Endothelial cell of umbilical vein (primary cell): Measurements from ENCODE around the gene OCA2. TPM values are rescaled to one million over a fixed set of nuclear protein-coding genes. Genes with fewer than 3 reads are reported as not detected.

Experiments
- BruUV-seq: library from RNA; stranded (reverse); fragments of 400-500 nt; replicated peaks from 2 replicates; lab custom pipeline; 2021; lab: Mats Ljungman, UMichigan
- CTCF ChIA-PET: fragments of 300-600, 350-600 bp; sonication (Branson Sonifier 250); formaldehyde crosslinking; loops from one replicate; lab custom pipeline; 2021; ENCODE audit warnings: antibody characterized with exemption, inconsistent platforms; lab: Charles Lee
- POLR2A ChIA-PET: fragments of 300-600, 350-600 bp; sonication (Branson Sonifier 250); formaldehyde crosslinking; loops from one replicate; lab custom pipeline; 2021; ENCODE audit warnings: antibody characterized with exemption, inconsistent platforms; lab: Charles Lee
- DNase-seq: peaks from one replicate; pipeline ENCODE4 v3.0.0-alpha.2; 2011; ENCODE audit warnings: low read depth, low spot score
- FAIRE-seq: peaks from 2 replicates; lab custom pipeline; 2011; peaks lifted over from hg19 to GRCh38; lab: Jason Lieb, UNC
- H2AFZ ChIP-seq: 2 replicates; pipeline ENCODE4 v1.6.0; 2012; ENCODE audit warnings: low read depth, low read length, control low read depth, inconsistent platforms
- H3K27ac ChIP-seq: 2 replicates; pipeline ENCODE4 v1.5.1; 2011; ENCODE audit warnings: low read depth, mild to moderate bottlenecking, control low read depth, low read length, moderate library complexity; ENCODE audit not compliant: insufficient read depth
- H3K27me3 ChIP-seq, 2 experiments: 2 replicates each; pipeline versions ENCODE4 v1.6.0 to v1.6.1; 2011; ENCODE audit warnings: low read length in 2 of 2, mixed read lengths in 1 of 2; ENCODE audit not compliant: control insufficient read depth in 2 of 2, insufficient read depth in 2 of 2
- H3K36me3 ChIP-seq, 2 experiments: 2 replicates in 1 of 2; 3 replicates in 1 of 2; pipeline ENCODE4 v1.5.1; 2011; ENCODE audit warnings: low read length in 2 of 2, mild to moderate bottlenecking in 1 of 2, moderate library complexity in 1 of 2; ENCODE audit not compliant: control insufficient read depth in 2 of 2, insufficient read depth in 2 of 2; ENCODE audit errors: extremely low read depth in 1 of 2
- H3K4me1 ChIP-seq: 3 replicates; pipeline ENCODE4 v1.5.1; 2011; ENCODE audit warnings: mild to moderate bottlenecking, low read length; ENCODE audit not compliant: control insufficient read depth, insufficient read depth; ENCODE audit errors: extremely low read depth
- H3K4me2 ChIP-seq: 2 replicates; pipeline ENCODE4 v1.6.1; 2011; ENCODE audit warnings: low read length, control low read depth, mixed read lengths; ENCODE audit not compliant: insufficient read depth
- H3K4me3 ChIP-seq, 3 experiments: fragments of 200-600 bp in 1 of 3; sonication (generic), shearing (Covaris generic) in 1 of 3; replicated peaks in 1 of 3; 2 replicates each; pipeline ENCODE4 v1.5.1; 2011 to 2016; ENCODE audit warnings: control low read depth in 3 of 3, low read length in 3 of 3, mild to moderate bottlenecking in 2 of 3, inconsistent platforms in 1 of 3, low read depth in 1 of 3, moderate library complexity in 1 of 3; ENCODE audit not compliant: insufficient read depth in 1 of 3
- H3K79me2 ChIP-seq: 2 replicates; pipeline ENCODE4 v1.6.0; 2012; ENCODE audit warnings: low read length, inconsistent platforms; ENCODE audit not compliant: control insufficient read depth, insufficient read depth
- H3K9ac ChIP-seq: replicated peaks from 2 replicates; pipeline ENCODE3; 2011; ENCODE audit warnings: low read length, control low read depth; ENCODE audit not compliant: insufficient read depth; ENCODE audit errors: extremely low read depth
- H3K9me1 ChIP-seq: replicated peaks from 3 replicates; pipeline ENCODE4 v1.6.0; 2011; ENCODE audit warnings: mild to moderate bottlenecking, low read length; ENCODE audit not compliant: control insufficient read depth, insufficient read depth; ENCODE audit errors: extremely low read depth
- H3K9me3 ChIP-seq: replicated peaks from 2 replicates; pipeline ENCODE4 v1.5.1; 2012; ENCODE audit warnings: low read length, inconsistent platforms; ENCODE audit not compliant: control insufficient read depth, insufficient read depth
- H4K20me1 ChIP-seq: replicated peaks from 2 replicates; pipeline ENCODE3; 2011; ENCODE audit warnings: mild to moderate bottlenecking, low read length; ENCODE audit not compliant: control insufficient read depth, insufficient read depth; ENCODE audit errors: extremely low read depth
- CTCF ChIP-seq, 2 donors: IDR thresholded peaks; 1 replicate in 1 of 2; 2 replicates in 1 of 2; pipeline ENCODE4 v1.5.1; 2011; ENCODE audit warnings: low read length in 2 of 2, mild to moderate bottlenecking in 2 of 2, moderate library complexity in 2 of 2, control low read depth in 1 of 2, inconsistent platforms in 1 of 2, low read depth in 1 of 2; ENCODE audit not compliant: insufficient read depth in 1 of 2; ENCODE audit errors: extremely low read depth in 1 of 2
- EZH2 ChIP-seq: IDR thresholded peaks from 2 replicates; pipeline ENCODE4 v1.6.1; 2012; ENCODE audit warnings: borderline replicate concordance, low read depth, mild to moderate bottlenecking, moderate library complexity, low read length, inconsistent platforms; ENCODE audit not compliant: severe bottlenecking
- FOS ChIP-seq: IDR thresholded peaks from 2 replicates; pipeline ENCODE4 v1.6.1; 2011; ENCODE audit warnings: mild to moderate bottlenecking, low read length, moderate library complexity, borderline replicate concordance; ENCODE audit not compliant: insufficient read depth
- JUN ChIP-seq: IDR thresholded peaks from 2 replicates; pipeline ENCODE4 v1.6.1; 2011; ENCODE audit warnings: borderline replicate concordance, low read depth; ENCODE audit not compliant: insufficient read length, insufficient read depth
- MAX ChIP-seq: IDR thresholded peaks from 2 replicates; pipeline ENCODE4 v1.6.1; 2011; ENCODE audit not compliant: insufficient read depth, insufficient read length
- POLR2A ChIP-seq: IDR thresholded peaks from 2 replicates; pipeline ENCODE4 v1.6.1; 2012; ENCODE audit warnings: low read depth, mild to moderate bottlenecking, control low read depth, low read length
- dilution Hi-C: fragments of 300-500 bp; cut with MboI; formaldehyde crosslinking; loops from one replicate; pipeline ENCODE4 v1.15.0; 2019; ENCODE audit warnings: low sequenced_read_pairs; ENCODE audit not compliant: extremely low pct_ligation_motif_present
- intact Hi-C: fragments of 100-400 bp; cut with micrococcal nuclease; formaldehyde crosslinking; loops from one replicate; pipeline ENCODE4 v1.10.0; 2022
- polyA plus RNA-seq, 4 experiments: library from polyadenylated mRNA; depleted of rRNA in 3 of 4; stranded (reverse) in 3 of 4; unstranded in 1 of 4; fragments of >200 nt; gene quantifications; 2 replicates each; pipeline versions ENCODE4 v1.2.1 to v1.2.3, GENCODE V29; 2011 to 2012; ENCODE audit warnings: missing spikeins in 1 of 4
- total RNA-seq: library from RNA; stranded (reverse); gene quantifications from 2 replicates; pipeline ENCODE4 v1.2.3, GENCODE V29; 2021

The OCA2 gene
- total and polyA plus RNA-seq, 2 donors (not counting 3 experiments of a cell fraction or from before 2014, with no cell fraction given), result not detected

- CTCF ChIA-PET, result interaction anchor here (1.5 to 4.8 kb wide), 3 partner anchors 9 to 15 kb away, joined by 4 to 35 read pairs (median 5); partner anchors contain the start of gene OCA2
- BruUV-seq, result no TSS peak
These were observed 11.4 kb upstream of the OCA2 start for GRCh38 chr15:28110481-28110881.

More at GRCh38 chr15:28110481-28110881, 11.4 kb upstream of the OCA2 start:
- Histone ChIP-seq H3K4me2 (no peak overlapping the region), H4K20me1 (no peaks in the 10 kb centered on the region), H3K9ac (no peak overlapping the region), H3K79me2 (no peaks in the 10 kb centered on the region), H3K4me1 (peaks cover 10% of the 10 kb centered on the region), H3K36me3 (peaks cover 9 to 38% of the 10 kb centered on the region in 2 experiments), H3K9me1 (no peaks in the 10 kb centered on the region), H3K27me3 (no peaks in the 10 kb centered on the region), H3K9me3 (no peaks in the 10 kb centered on the region), H3K4me3 (no peak overlapping the region), H3K27ac (no peak overlapping the region), H2AFZ (no peak overlapping the region)
- intact Hi-C loops (no loop called here), dilution Hi-C loops (no loop called here)
- FAIRE-seq, result no peak
- no peak for TF ChIP-seq CTCF (IDR thresholded peaks at IDR 0.05; ENCODE audit: extremely low read depth in 1 of 2, insufficient read depth in 1 of 2, low read depth in 1 of 2, low read length in 2 of 2)
- no peak for TF ChIP-seq EZH2
- TF ChIP-seq POLR2A, result no peak
- TF ChIP-seq FOS, result no peak
- no peak for TF ChIP-seq MAX
- no peak for TF ChIP-seq JUN
- no peak for DNase-seq
- POLR2A ChIA-PET, result no interaction called here
